Activated CD4-positive, alpha-beta T cell treated with anti-CD3 and anti-CD28 coated beads, Interleukin-2, amount 50 U/mL, for 48 hours (primary cell): ENCODE data around the gene TRPM2.
"Not testable (repeated sequence)": the region's sequence is repeated elsewhere in the genome, so short reads cannot be mapped to it uniquely, and the experiment has no call there.

Experiments used
- DNase-seq, 2 experiments: peaks; one replicate each; pipeline ENCODE4 v3.0.0-alpha.2; 2020

TRPM2 gene

GRCh38 chr21:44399955-44400790, 46.8 kb downstream of the TRPM2 start:
- DNase-seq, result no peak

GRCh38 chr21:44400791-44401385, 47.5 kb downstream of the TRPM2 start:
- no peak for DNase-seq

- DNase-seq, result no peak
These were observed 48.2 kb downstream of the TRPM2 start for GRCh38 chr21:44401386-44402160.

- DNase-seq, result no peak
These were observed 49.1 kb downstream of the TRPM2 start for GRCh38 chr21:44402323-44403105.

GRCh38 chr21:44403106-44404020, 49.9 kb downstream of the TRPM2 start:
- no peak for DNase-seq

- not testable (repeated sequence) for DNase-seq
These were observed 51.1 kb downstream of the TRPM2 start for GRCh38 chr21:44404482-44404881.

GRCh38 chr21:44405091-44405947, 51.9 kb downstream of the TRPM2 start:
- no peak for DNase-seq

GRCh38 chr21:44405948-44406872, 52.8 kb downstream of the TRPM2 start:
- no peak for DNase-seq

- no peak for DNase-seq
These were observed 53.5 kb downstream of the TRPM2 start for GRCh38 chr21:44406953-44407352.

- peak; percentile 26 to 34 for DNase-seq
These were observed 54.1 kb downstream of the TRPM2 start for GRCh38 chr21:44407493-44407892.

- DNase-seq, result no peak
These were observed 54.8 kb downstream of the TRPM2 start for GRCh38 chr21:44408226-44408625.

- DNase-seq, result no peak
These were observed 60.3 kb downstream of the TRPM2 start for GRCh38 chr21:44413566-44414290.

GRCh38 chr21:44414291-44415072, 61.1 kb downstream of the TRPM2 start:
- no peak for DNase-seq

GRCh38 chr21:44415073-44416025, 61.9 kb downstream of the TRPM2 start:
- DNase-seq, result no peak

GRCh38 chr21:44416193-44416592, 62.8 kb downstream of the TRPM2 start:
- no peak for DNase-seq

GRCh38 chr21:44417621-44418107, 64.2 kb downstream of the TRPM2 start:
- DNase-seq, result not testable (repeated sequence)
